Measurements from ENCODE around the gene CDC45. TPM values are rescaled to one million over a fixed set of nuclear protein-coding genes. Genes with fewer than 3 reads are reported as not detected.

Gene CDC45
- total RNA-seq (1 to 10 TPM in 1 of 9 donors, under 1 TPM in 4, not detected in 4; 0.16 to 3.1 (median 0.32) TPM), polyA plus RNA-seq (under 1 TPM; 0.15 to 0.33 TPM)
- long read RNA-seq, donor 1 = 0 reads
- long read RNA-seq, donor 2, partial matches to known transcripts = 0 of 2 reads
- long read RNA-seq, donor 2, other reads (novel, unspliced or antisense) = 0 of 2 reads
- long read RNA-seq, donor 3, partial matches to known transcripts = 0 of 1 reads
- long read RNA-seq, donor 3, other reads (novel, unspliced or antisense) = 1 of 1 reads

DNA sequence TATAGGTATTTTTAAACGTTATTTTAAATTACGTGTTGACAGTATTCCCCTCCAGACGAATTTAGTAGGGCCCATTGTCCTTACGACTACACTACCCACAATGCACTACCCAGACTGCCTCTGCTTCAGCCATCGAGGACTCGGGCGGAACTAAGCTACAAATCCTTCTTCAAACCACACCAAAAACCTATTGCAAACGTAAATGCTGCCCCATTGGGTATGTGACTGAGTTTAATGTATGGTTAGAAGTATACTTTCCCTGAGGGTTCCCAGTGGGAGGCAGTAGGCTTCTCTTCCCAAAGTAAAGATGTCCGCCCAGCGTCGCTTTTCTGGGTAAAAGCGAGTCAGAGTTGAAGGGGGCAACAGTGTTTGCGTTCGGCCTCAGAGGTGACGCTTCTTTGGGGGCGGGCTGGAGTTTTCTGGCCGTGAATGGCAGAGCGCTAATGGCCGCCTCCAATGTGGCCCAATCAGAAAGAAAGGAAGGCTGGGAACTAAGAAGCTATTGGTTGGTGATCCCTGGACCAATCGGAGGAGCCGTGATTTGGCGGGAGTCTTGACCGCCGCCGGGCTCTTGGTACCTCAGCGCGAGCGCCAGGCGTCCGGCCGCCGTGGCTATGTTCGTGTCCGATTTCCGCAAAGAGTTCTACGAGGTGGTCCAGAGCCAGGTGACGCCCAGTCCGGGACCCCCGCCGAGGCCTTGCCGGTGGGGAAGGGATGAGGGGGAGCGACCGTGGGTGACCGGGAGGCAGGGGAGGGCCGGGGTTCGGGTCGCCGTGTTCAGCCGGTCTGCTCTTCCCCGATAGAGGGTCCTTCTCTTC is at the start of gene CDC45:
Gene CDC45, plus strand, starts transcription at position 566 of the 818 bp plus-strand sequence. Its CDS starts 49 bp downstream, at position 615.
- Histone ChIP-seq H3K4me1 (peaks cover 6 to 30% (median 22%) of the 10 kb centered on the region in 12 donors), H3K27me3 (no peaks in the 10 kb centered on the region), H3K36me3 (peaks cover 0 to 18% (median 9%) of the 10 kb centered on the region in 9 donors), H3K9me3 (no peaks in the 10 kb centered on the region), H3K27ac (peak within 1 kb of the TSS; percentile 94 to 99 (median 98)), H3K4me3 (peak within 1 kb of the TSS; percentile 74 to 96 (median 86))
- ATAC-seq (peak; percentile 97 to 99 (median 98)), DNase-seq (peak; percentile 94 to 98 (median 97))
- TF ChIP-seq CTCF (IDR thresholded peaks at IDR 0.05) (no peak), POLR2A (IDR thresholded peaks at IDR 0.05) (no peak)
- WGBS, 4 donors = 0% methylated on average over 39 to 50 of the region's 50 CpGs
- intact Hi-C loops (cut with DNase I) = loop anchor here in 8 of 10 donors (1.0 to 10.0 kb wide), 11 partner anchors 32 to 525 kb away; partner anchors contain the start of genes CLTCL1 (in 5 of the 8), MRPL40 (in 5 of the 8), HIRA (in 3 of the 8) and ESS2 (in 2 of the 8)

- peaks cover 0 to 15% (median 11%) of the 10 kb centered on the region in 9 donors for H3K36me3 ChIP-seq
- DNase-seq (peak in 1 of 5 donors; percentile 35), ATAC-seq (no peak)
- H3K9me3 ChIP-seq = no peaks in the 10 kb centered on the region
- peaks cover 7 to 64% (median 31%) of the 10 kb centered on the region in 12 donors for H3K4me1 ChIP-seq
- H3K4me3 ChIP-seq = peak overlapping the region; percentile 62 to 95 (median 86)
- intact Hi-C loops (cut with DNase I) = loop anchor here in 5 of 10 donors (5.0 to 10.0 kb wide), 3 partner anchors 47 to 253 kb away; partner anchors contain the start of genes CDC45 (in 3 of the 5), UFD1 (in 3 of the 5), CLTCL1 (in 1 of the 5) and SLC25A1 (in 1 of the 5)
- WGBS, 4 donors = 7 to 12% (median 10%) methylated on average over 12 of the region's 12 CpGs
- TF ChIP-seq CTCF (IDR thresholded peaks at IDR 0.05) (no peak), POLR2A (IDR thresholded peaks at IDR 0.05) (no peak)
- H3K27ac ChIP-seq = peak overlapping the region in 11 of 12 donors; percentile 41 to 99 (median 83)
- no peaks in the 10 kb centered on the region for H3K27me3 ChIP-seq
Observed at GRCh38 chr22:19429950-19430889, 49.5 kb upstream of the CDC45 start.

- TF ChIP-seq CTCF (IDR thresholded peaks at IDR 0.05) (peak in 2 of 12 donors; percentile 11 to 20), POLR2A (IDR thresholded peaks at IDR 0.05) (no peak)
- Histone ChIP-seq H3K9me3 (no peaks in the 10 kb centered on the region), H3K27ac (peak overlapping the region; percentile 1 to 99 (median 81)), H3K27me3 (no peaks in the 10 kb centered on the region), H3K36me3 (peaks cover 0 to 23% (median 19%) of the 10 kb centered on the region in 9 donors), H3K4me1 (peaks cover 7 to 57% (median 29%) of the 10 kb centered on the region in 12 donors), H3K4me3 (peak overlapping the region; percentile 62 to 95 (median 86))
- DNase-seq = peak in 4 of 5 donors; percentile 29 to 68 (median 46)
- WGBS, 4 donors = 0 to 1% (median 0%) methylated on average over 9 to 53 of the region's 53 CpGs
- no peak for ATAC-seq
- intact Hi-C loops (cut with DNase I) = loop anchor here in 5 of 10 donors (5.0 to 10.0 kb wide), 3 partner anchors 46 to 254 kb away; partner anchors contain the start of genes CDC45 (in 3 of the 5), UFD1 (in 3 of the 5), CLTCL1 (in 1 of the 5) and SLC25A1 (in 1 of the 5)
Observed at GRCh38 chr22:19430890-19431541, 48.7 kb upstream of the CDC45 start.
